Measurements from ENCODE around the gene TADA2A.

The TADA2A gene

GRCh38 chr17:37488607-37489196 is 82.0 kb downstream of the TADA2A start (continued):
- TF ChIP-seq ZBTB49 (tag by site-specific recombination; IDR thresholded peaks at IDR 0.05; ENCODE audit: low read depth) (no peak), ZNF121 (tag by site-specific recombination; IDR thresholded peaks at IDR 0.05) (no peak), ZNF223 (tag by site-specific recombination; IDR thresholded peaks at IDR 0.05) (no peak), ZNF623 (tag by site-specific recombination; IDR thresholded peaks at IDR 0.05) (no peak), ZFP3 (tag by site-specific recombination; IDR thresholded peaks at IDR 0.05; ENCODE audit: low read depth) (no peak), BCL11A (tag by site-specific recombination; IDR thresholded peaks at IDR 0.05; ENCODE audit: low read depth) (no peak), PRDM6 (tag by site-specific recombination; IDR thresholded peaks at IDR 0.05) (no peak), HOXC10 (CRISPR knock-in tag; IDR thresholded peaks at IDR 0.05) (no peak), ZNF677 (tag by site-specific recombination; IDR thresholded peaks at IDR 0.05) (no peak), ZFP69B (tag by site-specific recombination; IDR thresholded peaks at IDR 0.05) (no peak), ZNF629 (tag by site-specific recombination; IDR thresholded peaks at IDR 0.05) (peak; percentile 14; the same call in 1 of the 2 replicates), SP2 (tag by site-specific recombination; IDR thresholded peaks at IDR 0.05) (peak; percentile 53), ZBTB6 (tag by site-specific recombination; IDR thresholded peaks at IDR 0.05) (0 out of 2 replicates have a peak, but pooled peaks have one; percentile 20), ZFHX2 (tag by site-specific recombination; conservative IDR thresholded peaks at IDR 0.05) (peak; percentile 81), ZFP41 (tag by site-specific recombination; IDR thresholded peaks at IDR 0.05; ENCODE audit: borderline replicate concordance) (no peak), BCL6B (tag by site-specific recombination; IDR thresholded peaks at IDR 0.05) (no peak), ZNF2 (tag by site-specific recombination; IDR thresholded peaks at IDR 0.05) (no peak), ZSCAN23 (tag by site-specific recombination; IDR thresholded peaks at IDR 0.05) (0 out of 2 replicates have a peak, but pooled peaks have one; percentile 8), SCRT2 (tag by site-specific recombination; IDR thresholded peaks at IDR 0.05) (no peak), ZNF148 (tag by site-specific recombination; IDR thresholded peaks at IDR 0.05; ENCODE audit: borderline replicate concordance) (no peak), ZNF561 (tag by site-specific recombination; IDR thresholded peaks at IDR 0.05; ENCODE audit: borderline replicate concordance) (no peak), ZNF350 (tag by site-specific recombination; IDR thresholded peaks at IDR 0.05) (no peak), ZNF449 (tag by site-specific recombination; IDR thresholded peaks at IDR 0.05) (peak; percentile 86), ZNF785 (tag by site-specific recombination; IDR thresholded peaks at IDR 0.05) (no peak), ZNF600 (tag by site-specific recombination; IDR thresholded peaks at IDR 0.05) (peak; percentile 62), ZNF571 (tag by site-specific recombination; IDR thresholded peaks at IDR 0.05) (no peak), ZNF335 (tag by site-specific recombination; conservative IDR thresholded peaks at IDR 0.05) (no peak)

Data from HEK293 (cell line).